ENCODE measurements around the gene NRARP.
"Not testable (repeated sequence)": the region's sequence is repeated elsewhere in the genome, so short reads cannot be mapped to it uniquely, and the experiment has no call there.

- TF ChIP-seq CTCF (IDR thresholded peaks at IDR 0.05); EZH2 (IDR thresholded peaks at IDR 0.05; ENCODE audit: borderline replicate concordance, insufficient read depth, low read depth, low read length, poor library complexity, severe bottlenecking): not testable (repeated sequence)
These were observed 25.8 kb upstream of the NRARP start for GRCh38 chr9:137327641-137328550.
